ENCODE measurements around the gene SHISAL1.

- TF ChIP-seq CTCF (IDR thresholded peaks at IDR 0.05) (no peak), POLR2A (IDR thresholded peaks at IDR 0.05) (no peak)
Measured at GRCh38 chr22:44305455-44305854, 7.3 kb downstream of the SHISAL1 start.
